ENCODE results near the gene SCART1.

Gene SCART1

DNA sequence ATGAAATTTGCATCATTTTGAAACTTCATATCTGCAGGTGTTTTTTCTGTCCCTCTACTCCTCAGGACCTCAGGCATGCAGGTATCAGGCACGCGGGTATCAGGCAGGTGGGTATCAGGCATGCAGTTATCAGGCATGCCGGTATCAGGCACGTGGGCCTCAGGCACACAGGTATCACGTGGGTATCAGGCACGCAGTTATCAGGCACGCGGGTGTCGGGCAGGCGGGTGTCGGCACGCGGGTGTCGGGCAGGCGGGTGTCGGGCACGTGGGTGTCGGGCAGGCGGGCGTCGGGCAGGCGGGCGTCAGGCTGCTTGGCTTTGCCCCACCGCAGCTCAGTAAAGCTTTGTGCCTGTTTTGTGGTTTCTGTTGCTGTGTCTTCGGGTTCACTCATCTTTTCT is 38.0 kb upstream of the SCART1 start:
- TF ChIP-seq, protein P1, sequence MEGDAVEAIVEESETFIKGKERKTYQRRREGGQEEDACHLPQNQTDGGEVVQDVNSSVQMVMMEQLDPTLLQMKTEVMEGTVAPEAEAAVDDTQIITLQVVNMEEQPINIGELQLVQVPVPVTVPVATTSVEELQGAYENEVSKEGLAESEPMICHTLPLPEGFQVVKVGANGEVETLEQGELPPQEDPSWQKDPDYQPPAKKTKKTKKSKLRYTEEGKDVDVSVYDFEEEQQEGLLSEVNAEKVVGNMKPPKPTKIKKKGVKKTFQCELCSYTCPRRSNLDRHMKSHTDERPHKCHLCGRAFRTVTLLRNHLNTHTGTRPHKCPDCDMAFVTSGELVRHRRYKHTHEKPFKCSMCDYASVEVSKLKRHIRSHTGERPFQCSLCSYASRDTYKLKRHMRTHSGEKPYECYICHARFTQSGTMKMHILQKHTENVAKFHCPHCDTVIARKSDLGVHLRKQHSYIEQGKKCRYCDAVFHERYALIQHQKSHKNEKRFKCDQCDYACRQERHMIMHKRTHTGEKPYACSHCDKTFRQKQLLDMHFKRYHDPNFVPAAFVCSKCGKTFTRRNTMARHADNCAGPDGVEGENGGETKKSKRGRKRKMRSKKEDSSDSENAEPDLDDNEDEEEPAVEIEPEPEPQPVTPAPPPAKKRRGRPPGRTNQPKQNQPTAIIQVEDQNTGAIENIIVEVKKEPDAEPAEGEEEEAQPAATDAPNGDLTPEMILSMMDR (IDR thresholded peaks at IDR 0.05; ENCODE audit: unreplicated experiment in 3 of 3), result no peak
- no peaks in the 10 kb centered on the region for H3K27me3 Mint-ChIP-seq (ENCODE audit: low read depth)
- peaks cover 37% of the 10 kb centered on the region for H3K9me3 Mint-ChIP-seq
- no peaks in the 10 kb centered on the region for H3K4me1 Mint-ChIP-seq
- no peak overlapping the region for H3K4me3 Mint-ChIP-seq
- H3K36me3 Mint-ChIP-seq (ENCODE audit: low read depth), result peaks cover 70% of the 10 kb centered on the region
- H3K27ac Mint-ChIP-seq, result no peak overlapping the region

DNA sequence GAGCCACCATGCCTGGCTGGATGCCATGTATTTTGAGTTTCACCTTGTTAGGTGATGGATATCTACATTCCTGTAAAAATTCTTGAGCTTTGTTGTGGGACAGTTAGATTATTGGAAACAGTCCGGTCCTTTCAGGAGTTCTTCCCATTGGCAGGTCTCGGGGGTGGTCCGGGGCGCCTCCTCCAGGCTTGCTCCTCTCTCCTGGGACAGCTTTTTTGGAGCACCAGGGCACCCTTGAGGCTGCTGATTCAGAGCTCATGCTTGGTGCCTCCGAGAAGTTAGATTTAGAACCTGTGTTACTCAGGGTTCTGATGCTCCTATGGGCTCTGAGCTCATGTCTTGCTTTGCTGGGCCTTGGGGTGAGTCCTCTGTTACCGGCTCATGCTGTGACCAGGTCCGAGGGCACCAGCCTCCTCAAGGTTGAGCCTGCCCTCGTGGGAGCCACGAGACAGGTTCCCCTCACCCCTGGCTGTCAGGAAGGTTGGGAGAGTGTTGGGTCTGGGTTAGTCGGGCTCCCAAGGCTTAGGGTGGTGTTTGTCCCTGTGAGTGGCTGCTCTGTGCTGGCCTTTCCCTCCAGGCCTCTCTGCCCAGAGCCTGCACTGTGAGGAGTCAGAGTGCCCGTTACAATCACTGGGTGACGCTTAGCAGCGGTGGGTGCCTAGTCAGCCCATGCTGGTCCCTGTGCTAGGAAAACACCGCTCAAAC is 35.3 kb upstream of the SCART1 start:
- peaks cover 43% of the 10 kb centered on the region for H3K36me3 Mint-ChIP-seq (ENCODE audit: low read depth)
- H3K27ac Mint-ChIP-seq, result no peak overlapping the region
- H3K9me3 Mint-ChIP-seq, result peaks cover 13% of the 10 kb centered on the region
- peaks cover 6% of the 10 kb centered on the region for H3K27me3 Mint-ChIP-seq (ENCODE audit: low read depth)
- TF ChIP-seq, protein P1 (IDR thresholded peaks at IDR 0.05; ENCODE audit: unreplicated experiment in 3 of 3), result no peak
- H3K4me1 Mint-ChIP-seq, result no peaks in the 10 kb centered on the region
- H3K4me3 Mint-ChIP-seq, result no peak overlapping the region

DNA sequence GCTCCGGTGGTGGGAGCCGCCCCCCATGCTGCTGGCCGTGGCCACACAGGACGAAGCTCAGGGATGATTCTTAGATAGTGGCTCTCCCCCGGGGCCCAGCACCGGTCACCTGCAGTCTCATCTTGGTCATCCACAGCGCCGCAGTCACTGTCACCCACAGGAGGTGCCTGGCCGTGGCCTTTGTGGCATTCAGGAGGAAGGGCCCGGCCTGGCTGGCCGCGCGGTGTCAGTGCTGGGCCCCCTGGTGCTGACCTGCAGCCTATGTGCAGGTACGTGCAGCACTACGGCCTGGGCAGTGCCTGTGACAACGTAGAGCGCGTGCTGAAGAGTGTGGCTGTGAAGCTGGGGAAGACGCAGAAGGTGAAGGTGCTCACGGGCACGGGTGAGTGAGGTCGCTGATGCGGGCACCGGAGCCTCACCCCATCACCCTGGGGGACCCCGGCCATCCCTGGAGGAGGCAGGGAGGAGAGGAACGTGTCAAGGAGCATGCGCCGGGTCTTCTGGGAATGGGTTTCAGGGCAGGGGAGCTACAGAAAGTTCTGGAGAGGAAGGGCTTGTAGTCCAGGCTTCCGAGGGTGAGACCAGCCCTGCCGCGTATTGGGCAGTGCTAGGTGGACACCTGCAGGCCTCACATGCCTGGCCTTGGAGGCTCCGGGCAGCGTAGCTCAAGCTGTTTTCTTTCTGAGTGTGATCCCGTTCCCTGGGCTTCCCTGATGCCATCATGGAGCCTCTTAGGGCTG is 34.4 kb upstream of the SCART1 start:
- Mint-ChIP-seq H3K27ac (no peak overlapping the region), H3K27me3 (ENCODE audit: low read depth) (peaks cover 6% of the 10 kb centered on the region), H3K36me3 (ENCODE audit: low read depth) (peaks cover 35% of the 10 kb centered on the region), H3K9me3 (peaks cover 11% of the 10 kb centered on the region), H3K4me3 (no peak overlapping the region), H3K4me1 (no peaks in the 10 kb centered on the region)
- TF ChIP-seq, protein P1 (IDR thresholded peaks at IDR 0.05; ENCODE audit: unreplicated experiment in 3 of 3), result no peak

DNA sequence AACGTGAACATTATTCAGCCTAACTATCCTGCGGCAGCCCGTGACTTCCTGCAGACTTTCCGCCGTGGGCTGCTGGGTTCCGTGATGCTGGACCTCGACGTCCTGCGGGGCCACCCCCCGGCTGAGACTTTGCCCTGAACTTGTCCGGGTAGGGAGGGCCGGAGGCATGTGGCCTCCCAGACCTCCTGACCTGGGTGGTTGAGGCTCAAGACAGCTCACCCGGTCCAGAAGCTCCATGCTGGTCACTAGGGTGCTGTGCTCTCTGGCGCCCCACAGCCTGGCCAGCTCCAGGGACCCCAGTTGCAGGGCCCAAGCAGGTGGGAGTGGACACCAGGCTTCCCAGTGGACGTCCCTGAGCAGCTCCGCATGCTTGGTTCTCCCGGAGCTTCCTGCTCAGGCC is 33.7 kb upstream of the SCART1 start:
- Mint-ChIP-seq H3K9me3 (peaks cover 11% of the 10 kb centered on the region), H3K4me1 (no peaks in the 10 kb centered on the region), H3K4me3 (no peak overlapping the region), H3K27me3 (ENCODE audit: low read depth) (peaks cover 6% of the 10 kb centered on the region), H3K36me3 (ENCODE audit: low read depth) (peaks cover 28% of the 10 kb centered on the region), H3K27ac (no peak overlapping the region)
- TF ChIP-seq, protein P1 (IDR thresholded peaks at IDR 0.05; ENCODE audit: unreplicated experiment in 3 of 3), result no peak

DNA sequence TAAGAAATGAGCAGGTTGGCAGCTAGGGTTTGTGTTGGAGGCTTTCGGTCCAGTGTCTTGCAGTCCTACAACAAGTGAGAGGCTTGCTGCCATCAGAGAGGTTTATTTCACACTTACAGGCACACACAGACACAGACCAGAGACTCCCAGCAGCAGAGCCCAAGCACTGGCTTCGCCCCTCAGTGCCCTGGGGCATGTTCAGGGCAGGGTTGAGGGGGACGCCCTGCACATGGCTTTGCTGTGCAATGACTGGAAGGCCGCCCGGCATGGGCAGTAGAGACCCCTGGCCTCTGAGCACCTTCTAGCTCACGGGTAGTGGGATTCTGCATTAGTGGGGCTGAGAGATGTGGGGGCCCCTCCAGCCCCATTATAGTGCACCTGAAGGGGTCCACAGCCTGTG is 33.2 kb upstream of the SCART1 start:
- peaks cover 5% of the 10 kb centered on the region for H3K9me3 Mint-ChIP-seq
- H3K4me1 Mint-ChIP-seq, result no peaks in the 10 kb centered on the region
- TF ChIP-seq, protein P1 (IDR thresholded peaks at IDR 0.05; ENCODE audit: unreplicated experiment in 3 of 3), result no peak
- H3K4me3 Mint-ChIP-seq, result no peak overlapping the region
- no peak overlapping the region for H3K27ac Mint-ChIP-seq
- peaks cover 6% of the 10 kb centered on the region for H3K27me3 Mint-ChIP-seq (ENCODE audit: low read depth)
- H3K36me3 Mint-ChIP-seq (ENCODE audit: low read depth), result peaks cover 23% of the 10 kb centered on the region
